Measurements from ENCODE around the gene PACRG.

DNA sequence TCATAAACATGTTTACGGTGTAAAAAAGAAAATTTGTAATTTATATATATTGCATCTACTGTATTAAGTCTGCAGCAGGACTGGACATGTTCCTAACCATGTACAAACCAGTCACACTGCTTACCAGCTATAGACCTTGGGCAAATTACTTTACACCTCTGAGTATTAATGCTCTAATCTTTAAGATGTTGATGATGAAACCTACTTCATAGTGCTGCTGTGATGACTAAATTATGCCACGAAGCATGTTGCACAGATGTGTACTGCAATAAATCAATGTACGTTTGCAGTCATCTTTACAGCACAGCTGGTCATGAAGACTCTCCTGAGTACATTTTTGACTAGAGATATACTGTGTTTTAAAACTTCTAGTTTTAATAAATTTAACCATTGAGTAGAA lies 42.8 kb upstream of the PACRG start:
- TF ChIP-seq GATA2 (IDR thresholded peaks at IDR 0.05; ENCODE audit: low read depth, low read length) (no peak), GATA3 (IDR thresholded peaks at IDR 0.05; ENCODE audit: low read depth, low read length) (no peak)
